ENCODE data around the gene TRIM43B.
"Not testable (repeated sequence)": the region's sequence is repeated elsewhere in the genome, so short reads cannot be mapped to it uniquely, and the experiment has no call there.

TRIM43B gene

DNA sequence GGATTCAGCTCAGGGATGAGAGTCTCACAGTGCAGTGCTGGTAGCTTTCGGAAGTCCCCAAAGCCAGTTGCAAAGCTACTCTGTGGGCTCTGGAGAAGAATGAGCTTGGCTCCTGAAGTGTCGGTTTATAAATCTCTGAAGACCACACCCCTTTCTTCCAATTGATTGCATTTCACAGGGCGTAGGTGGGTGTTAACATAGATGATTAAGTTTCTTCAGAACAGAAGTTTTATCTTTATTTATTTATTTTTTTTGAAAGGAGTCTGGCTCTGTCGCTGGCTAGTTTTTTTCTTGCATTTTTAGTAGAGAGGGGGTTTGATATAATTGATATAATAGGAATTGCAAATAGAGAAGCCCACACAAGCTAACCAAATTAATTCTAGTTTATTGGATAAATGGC, at the start of gene TRIM43B:
TSS of gene TRIM43B (minus strand) at position 101 of the 400 bp plus-strand sequence. CDS start 2,040 bp downstream, outside the sequence.
- DNase-seq: not testable (repeated sequence)

DNA sequence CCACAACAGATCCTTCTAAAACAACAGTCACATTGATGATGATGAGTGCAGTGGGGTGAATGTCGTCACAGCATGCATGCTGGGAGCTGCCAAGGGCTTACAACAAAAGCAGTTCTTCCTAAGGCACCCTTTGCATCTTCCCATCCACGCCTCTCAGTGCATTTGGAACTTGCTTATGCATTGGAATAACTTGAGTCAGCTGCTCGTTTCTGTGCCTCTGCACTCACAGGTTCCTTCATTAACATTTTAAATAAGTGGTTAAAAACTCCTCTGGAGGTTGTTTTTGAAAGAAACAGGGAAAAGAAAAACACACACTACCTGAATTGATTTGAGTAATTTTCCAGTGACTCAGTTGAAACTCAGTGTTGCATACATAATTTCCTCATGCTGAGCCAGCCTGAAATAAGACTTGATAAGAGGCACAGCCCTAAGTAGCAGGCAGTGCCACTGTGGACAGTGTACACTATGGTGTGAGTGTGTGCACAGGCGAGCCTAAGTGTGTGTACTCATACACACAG, 46.8 kb upstream of the TRIM43B start:
- no peak for DNase-seq

DNA sequence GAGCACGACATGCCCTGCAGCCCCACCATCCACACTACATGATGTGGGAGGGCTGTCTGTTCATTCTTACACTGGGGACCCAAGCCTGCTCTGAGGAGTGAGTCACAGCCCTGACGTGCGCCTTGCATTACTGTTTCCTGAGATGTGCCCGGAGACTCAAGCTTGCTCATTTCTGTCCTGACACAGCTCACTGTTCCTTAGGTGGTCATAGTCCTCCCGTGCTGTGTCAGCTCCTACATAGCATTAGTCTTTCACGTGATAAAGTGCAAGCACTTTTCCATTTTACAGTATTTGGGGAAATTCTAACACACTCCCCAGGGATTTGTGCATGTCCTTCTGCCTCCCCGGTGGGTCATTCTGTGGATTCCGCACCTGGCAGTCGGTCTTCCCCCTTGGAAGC, 46.2 kb upstream of the TRIM43B start:
- no peak for DNase-seq

DNA sequence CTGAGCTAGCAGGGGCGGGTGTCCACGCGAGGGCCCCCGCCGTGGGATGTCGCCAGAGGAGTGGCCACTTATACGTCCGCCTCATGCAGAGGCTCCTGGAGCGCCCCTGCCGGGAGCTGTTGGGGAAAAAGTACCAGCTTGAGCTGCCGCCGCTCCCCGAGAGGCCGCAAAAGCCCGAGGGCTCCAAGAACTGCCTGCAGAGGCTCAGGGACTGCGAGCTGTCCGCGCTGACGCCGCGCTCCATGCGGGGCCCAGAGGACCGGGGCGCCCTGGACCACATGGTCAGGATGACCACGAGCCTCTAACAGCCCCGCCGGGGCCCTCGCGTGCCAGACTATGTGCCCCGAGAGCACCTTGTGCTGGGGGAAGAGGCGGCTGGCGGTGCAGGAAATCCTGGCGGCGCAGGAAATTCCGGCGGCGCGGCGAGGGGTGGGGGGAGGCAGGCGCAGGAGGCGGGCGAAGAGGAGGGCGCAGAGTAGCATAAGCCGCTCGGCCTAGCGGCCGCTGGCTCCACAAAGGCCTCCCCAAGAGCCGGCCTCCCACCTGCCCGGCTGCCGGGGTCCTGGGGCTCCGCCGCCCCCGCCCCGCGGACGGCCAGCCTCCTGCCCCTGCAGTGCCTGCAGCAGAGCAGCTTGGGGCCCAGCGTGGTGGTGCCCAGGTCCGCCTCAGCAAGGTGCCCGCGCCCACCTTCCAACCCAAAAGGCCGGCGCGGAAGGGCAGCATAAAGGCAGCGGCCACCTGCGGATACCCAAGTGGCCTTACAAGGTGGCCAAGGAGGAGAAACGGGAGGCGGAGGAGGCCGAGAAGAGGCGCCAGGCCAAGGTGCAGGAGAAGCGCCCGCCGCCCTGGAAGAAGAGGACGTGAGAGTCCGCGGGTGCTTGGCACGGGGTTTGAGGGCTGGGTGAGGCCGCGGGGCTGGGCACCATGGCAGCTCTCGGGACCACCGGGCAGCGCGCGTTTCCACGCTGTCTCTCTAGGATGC, 42.1 kb upstream of the TRIM43B start:
- peak; percentile 41 for DNase-seq

DNA sequence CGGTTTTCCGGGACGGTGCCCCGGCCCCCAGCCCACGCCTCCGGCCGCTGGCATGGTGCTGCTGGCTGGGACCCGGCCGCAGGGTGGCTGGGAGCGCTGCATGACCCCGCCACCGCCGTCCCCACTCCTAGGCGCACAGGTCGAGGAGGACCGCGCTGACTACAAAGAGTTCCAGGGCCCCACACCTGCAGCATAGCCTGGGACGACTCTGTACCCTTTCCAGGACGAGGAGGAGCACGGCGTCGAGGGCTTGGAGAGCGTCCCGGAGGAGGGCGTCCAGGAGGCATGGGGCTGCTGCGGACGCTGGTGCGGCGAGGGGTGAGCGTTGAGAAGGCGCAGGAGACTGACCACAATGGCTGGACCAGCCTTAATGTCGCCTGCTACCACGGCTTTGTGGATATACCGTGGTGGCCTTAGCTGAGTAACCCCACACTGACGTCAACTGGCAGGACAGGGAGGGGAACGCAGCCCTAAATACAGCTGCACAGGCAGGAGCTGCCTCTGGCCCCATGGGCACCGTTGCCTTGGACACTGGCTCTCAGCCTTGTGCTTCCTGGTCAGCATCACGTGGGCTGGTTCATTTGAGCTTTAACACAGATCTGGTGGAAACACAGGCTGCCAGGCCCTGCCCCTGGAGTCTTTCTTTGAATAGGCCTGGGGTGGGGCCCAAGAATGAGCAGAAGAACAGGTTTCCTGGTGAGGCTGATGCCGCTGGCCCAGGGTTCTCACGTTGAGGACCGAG, 40.9 kb upstream of the TRIM43B start:
- no peak for DNase-seq

DNA sequence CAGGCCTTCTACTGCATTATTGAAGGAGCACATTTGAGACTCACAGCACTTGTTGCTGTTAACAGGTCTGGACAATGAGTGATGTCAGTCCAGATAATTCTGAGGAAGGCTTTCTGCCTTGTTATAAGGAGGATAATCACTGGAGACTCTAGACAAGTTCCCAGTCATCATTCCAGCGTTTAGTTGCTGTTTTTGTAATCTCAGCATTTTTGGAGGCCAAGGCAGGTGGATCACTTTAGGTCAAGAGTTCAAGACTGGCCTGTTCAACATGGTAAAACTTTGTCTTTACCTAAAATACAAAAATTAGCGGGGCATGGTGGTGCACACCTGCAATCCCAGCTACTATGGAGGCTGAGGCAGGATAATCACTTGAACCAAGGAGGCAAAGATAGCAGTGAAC, 39.6 kb upstream of the TRIM43B start:
- DNase-seq: no peak

DNA sequence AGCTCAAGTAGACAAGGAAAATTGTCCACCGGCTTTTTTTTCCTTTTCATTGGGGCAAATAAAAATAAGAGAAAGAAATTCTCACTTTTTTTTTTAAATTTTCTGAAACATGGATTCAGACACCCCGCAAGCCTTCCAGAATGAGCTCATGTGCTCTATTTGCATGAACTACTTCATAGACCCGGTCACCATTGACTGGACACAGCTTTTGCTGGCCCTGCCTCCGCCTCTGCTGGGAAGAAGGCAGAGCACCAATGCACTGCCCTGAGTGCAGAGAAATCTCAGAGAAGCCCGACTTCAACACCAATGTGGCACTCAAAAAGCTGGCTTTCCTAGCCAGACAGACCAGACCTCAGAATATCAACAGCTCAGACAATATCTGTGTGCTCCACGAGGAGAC, 30.2 kb upstream of the TRIM43B start:
- no peak for DNase-seq

DNA sequence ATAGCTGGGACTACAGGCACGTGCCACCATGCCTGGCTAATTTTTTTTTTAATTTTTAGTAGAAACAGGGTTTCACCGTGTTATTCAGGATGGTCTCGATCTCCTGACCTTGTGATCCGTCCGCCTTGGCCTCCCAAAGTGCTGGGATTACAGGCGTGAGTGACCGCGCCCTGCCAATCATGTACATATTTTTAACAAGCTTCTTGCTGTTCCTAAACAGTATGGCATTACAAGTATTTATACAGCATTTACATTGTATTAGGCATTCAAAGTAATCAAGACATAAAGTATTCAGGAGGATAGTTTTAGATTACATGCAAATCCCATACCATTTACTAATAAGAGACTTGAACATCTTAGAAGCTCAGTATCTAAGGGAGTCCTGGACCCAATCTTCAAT, 29.7 kb upstream of the TRIM43B start:
- not testable (repeated sequence) for DNase-seq

DNA sequence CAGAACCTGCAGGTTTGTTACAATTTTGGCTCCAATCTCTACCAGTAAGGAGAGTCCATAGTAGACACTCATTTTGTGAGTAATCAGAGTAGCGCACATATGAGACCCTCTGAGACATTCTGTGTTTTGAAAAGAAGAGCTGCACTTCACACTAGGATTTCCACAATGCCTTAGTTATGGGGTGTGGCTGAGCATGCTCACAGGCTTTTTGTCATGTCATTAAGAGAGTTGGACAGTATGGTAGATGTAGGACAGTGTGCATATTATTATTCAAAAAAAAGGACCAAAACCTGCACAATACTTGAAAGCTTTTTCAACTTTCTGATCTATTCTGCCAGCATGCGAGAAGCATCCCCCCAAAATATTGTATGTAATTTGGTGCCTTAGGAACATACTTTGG, 24.9 kb upstream of the TRIM43B start:
- DNase-seq: no peak

DNA sequence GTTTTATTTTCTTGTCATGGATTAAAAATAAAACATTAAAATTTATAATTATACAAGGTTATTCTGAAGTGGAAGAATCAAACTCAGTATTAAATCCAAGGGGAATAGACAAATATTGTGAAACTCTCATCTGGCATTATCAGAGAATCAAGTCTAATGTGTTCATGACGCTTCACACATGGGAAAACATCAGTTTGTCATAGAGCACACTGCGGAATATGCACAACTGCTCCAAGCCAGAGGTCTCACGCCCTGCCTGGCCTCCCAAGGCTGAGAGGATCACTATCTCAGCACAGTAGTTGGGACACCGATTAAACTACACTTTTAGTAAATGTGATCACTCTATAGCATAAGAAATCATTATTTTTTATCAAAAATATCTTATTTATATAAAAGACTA, 20.7 kb upstream of the TRIM43B start:
- DNase-seq: no peak

DNA sequence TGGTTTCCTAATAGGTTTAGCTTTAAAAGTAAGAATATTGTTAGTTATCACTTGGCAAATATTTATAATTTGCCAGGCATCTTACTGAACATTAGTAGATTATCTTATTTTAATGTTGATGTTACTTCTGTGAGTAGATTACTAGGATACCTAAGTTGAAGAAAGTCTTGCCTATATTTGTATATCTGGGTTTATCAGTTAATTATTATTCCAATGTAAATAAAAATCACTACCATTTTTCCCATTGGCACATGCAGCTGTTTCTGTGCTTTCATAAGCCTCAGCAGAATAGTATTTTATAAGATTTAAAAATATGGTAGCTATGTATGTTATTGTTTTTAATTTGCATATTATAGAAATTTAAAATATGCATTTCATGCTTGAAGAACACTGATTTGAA, 16.3 kb upstream of the TRIM43B start:
- no peak for DNase-seq

DNA sequence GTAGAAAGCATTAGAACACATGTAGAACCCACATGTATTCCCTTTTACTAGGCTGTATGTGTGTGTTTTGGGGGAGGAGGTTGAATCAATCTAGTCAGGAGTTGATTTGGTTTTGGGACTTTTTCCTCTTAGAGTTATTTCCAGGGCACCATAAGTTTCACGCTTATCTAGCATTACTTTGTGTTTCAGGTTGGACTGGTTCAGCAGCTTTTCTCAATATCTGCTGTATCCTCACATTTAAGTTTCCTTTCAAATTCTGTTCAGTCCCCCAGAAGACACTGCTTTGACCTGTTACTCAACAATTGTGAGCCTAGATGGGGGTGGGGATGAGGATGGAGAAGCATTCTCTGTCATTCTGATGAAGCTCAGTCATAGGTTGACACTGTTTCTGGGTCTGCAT, 7.5 kb upstream of the TRIM43B start:
- not testable (repeated sequence) for DNase-seq

DNA sequence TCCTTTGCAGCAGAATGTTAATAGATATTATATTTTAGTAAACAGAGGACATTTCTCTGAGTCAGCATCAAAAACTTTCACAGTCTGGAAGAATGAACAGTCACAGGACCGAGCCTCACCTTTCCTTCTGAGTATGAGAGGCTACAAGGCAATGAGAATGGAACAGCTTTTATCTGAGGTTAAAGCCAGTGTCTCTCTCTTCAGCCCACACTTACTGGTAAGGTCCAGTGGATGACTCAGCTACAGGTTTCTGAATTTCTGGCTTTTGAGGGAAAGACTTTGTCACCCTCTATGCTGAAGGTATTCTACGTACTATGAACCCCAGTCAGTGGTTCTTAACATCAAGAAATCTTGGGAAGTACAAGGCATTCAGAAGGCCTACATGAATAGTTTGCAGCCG, 9.5 kb downstream of the TRIM43B start:
- not testable (repeated sequence) for DNase-seq

DNA sequence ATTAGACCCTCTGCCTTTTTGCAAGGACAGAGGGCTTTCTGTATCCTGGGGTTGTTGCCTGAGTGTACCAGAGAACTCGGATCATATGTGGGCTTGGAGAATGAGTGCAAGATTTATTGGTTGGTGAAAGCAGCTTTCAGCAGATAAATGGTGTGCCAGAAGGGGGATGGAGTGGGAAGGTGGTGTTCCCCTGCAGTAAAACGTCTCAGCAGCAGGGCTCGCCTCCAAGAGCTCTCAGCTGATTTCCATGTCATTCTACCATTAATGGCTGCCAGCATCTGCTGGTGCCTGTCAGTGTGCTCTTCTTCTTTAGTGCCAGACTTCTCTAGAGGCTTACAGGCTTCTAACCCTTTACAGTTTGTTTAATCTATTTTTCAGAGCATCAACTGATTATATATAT, 16.6 kb downstream of the TRIM43B start:
- not testable (repeated sequence) for DNase-seq

DNA sequence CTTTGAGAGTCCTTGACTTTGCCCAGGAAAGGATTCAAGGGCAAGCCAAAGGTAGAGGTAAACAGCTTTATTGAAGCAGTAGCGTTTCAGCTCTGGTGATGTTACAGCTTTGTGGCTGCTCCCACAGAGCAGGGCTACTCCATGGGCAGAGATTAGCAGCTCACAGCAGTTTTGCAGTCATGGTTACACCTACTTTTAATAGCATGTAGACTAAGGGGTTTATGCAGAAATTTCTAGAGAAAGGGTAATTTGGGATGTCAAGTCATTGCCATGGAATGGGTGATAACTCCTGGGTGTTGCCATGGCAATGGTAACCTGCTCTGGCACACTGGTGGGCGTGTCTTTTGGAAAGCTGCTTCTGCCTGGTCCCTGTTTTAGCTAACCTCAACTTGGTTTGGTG, 18.0 kb downstream of the TRIM43B start:
- DNase-seq: not testable (repeated sequence)

DNA sequence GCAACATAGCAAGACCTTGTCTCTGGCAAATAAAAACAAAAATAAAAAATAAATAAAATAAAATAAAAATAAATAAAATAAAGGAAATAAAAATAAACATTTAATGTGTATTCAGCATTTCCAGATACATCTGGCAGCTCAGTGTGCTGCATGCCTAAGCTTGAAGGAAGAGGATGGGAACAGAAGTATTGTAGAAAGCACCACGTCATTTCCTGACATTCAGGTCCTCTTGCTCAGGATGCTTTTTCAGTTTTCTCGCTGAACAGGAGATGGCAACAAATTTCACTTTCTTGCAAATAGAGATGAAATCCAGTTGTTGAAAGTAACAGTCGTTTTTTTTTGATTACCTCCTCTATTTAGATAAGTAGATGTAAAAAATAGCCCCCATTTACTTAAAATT, 21.3 kb downstream of the TRIM43B start:
- DNase-seq: not testable (repeated sequence)

DNA sequence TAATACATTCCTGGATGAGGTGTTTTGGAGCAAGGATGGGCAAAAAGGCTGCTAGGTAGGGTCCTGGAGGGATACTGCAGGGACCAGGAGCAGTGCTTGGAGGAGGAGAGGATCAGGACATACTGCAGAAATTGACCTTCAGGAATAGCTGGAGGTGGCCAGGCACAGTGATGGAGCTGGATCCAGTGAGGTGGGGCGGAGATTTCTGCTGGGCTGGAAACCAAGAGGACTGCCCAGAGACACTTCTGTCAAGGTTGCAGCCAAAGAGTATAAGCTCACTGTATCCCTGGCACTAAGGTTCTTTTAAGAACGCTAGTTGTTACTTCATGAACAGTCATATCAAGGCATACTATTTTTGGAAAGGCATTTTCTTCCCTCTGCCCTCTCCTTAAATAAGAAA, 39.2 kb downstream of the TRIM43B start:
- not testable (repeated sequence) for DNase-seq

DNA sequence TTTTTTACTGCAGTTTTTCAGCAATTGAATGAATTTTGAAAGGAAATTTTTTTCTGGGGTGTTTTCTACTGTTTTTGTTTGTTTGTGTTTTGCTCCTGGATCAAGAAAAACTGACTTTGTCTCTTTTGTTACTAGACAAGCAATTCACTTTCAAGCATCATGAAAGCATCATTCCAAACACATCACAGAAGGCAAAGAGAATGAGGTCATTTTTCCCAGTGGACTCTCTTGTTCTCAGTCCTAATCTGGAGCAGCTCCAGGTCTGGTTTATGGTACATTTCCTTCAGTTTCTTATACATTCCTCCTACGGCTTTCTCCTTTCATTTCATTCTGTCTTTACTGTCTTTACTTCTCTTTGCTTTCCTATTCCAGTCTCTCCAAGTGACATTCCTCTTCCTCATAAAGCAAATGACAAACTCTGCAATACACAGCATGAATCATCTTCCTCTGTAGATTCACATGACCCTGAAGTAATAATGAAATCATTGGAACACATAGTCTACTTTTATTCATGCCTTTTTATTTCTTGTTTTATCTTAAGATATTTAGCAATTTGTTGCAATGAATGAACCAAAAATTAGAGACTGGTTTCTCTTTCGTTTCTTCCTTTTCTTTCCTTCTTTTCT, 42.0 kb downstream of the TRIM43B start:
- DNase-seq: not testable (repeated sequence)

DNA sequence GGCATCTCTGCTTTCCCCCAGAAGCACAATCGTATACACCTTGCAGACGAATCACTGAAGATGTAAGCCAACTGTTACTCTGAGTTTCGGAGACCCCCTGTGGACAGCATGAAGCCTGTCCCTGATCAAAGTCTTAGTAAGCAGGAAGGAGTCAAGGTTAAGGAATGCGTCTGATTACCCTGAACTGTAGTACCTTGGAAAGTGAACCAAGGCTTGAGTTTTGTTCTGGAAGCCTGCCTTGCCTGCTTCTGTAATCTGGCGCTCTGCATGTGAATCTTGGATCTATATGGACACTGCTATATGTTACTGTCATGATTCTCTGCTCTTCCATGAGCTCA, 48.7 kb downstream of the TRIM43B start:
- DNase-seq: not testable (repeated sequence)

DNA sequence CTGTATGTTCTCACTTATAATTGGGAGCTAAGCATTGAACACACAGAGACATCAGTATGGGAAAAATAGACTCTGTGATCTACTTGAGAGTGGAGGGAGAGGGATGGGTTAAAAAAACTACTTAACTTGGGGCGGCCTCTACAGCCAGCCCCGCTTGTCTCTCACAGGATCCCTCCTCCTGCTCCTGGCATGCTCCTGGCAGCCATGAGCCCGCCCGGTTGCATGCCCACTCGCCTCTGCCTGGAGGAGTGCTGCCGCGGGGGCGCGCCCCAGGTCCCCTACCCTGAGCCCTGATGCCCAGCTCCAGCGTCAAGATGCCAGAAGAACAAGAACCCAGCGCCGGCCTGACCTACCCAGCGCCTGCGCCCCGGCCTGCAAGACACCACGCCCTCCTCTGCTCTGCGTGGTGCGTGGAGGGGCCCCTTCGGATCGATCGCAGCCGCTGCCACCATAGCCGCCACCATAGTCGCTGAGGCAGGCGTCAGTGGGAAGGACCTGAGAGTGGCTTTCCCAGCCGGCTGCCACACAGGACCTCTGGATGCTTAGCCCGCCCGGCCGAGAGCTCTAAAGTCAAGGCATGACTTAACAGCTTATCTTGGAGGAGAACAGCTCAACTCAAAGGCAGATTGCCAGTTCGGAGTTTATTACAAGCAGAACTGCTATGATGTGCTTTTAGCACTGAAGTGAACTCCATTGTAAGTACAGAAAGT, 49.2 kb downstream of the TRIM43B start:
- not testable (repeated sequence) for DNase-seq

DNA sequence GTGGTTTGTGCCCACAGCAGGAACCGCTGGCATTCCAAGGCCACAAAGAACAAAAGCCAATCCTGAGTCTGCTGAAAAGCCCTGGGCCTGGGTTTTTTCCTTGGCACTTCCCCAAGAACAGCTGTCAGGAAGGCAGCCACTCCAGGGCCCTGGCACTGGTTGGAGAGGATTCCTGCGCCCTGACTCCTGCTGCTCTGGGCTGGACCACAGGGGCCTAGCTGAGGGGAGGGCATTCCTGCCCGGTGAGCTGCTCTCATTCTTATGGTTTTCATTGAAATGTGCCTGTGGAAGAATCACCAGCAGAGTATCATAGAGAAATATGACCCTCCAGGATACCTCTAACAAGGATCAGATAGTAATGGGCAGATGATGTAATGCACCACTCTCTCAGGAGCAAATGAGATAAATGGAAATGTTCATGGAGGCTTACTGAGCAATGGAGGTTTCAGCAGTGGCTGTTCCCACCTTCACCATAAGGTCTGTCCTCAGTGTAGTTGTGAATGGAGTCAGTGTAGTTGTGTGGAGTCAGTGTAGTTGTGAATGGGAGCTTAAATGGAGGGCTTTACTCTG, 50.0 kb downstream of the TRIM43B start:
- not testable (repeated sequence) for DNase-seq

DNA sequence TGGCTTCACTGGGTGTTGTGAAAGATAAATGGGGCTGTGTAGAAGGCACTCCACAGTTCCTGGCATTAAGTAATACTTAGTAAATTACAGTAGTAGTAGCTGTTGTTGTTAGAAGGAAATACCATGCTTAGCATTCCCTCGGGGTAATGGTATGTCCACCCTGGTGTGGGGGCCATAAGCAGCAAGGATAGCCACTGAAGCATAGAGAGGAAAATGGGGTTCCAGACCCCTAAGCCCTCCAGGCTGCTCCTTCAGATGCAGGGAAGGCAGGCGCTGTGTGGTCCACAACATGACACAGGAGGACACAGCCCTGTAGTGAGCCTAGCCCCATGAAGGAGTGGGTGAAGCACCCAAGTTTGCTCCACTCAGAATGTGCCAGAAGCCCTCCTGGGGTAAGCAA, 50.6 kb downstream of the TRIM43B start:
- DNase-seq: not testable (repeated sequence)
